ENCODE results near the gene UTP11. TPM values are rescaled to one million over a fixed set of nuclear protein-coding genes. Genes with fewer than 3 reads are reported as not detected.

UTP11 gene
- polyA plus RNA-seq, 1 donor from 2014 or later, result 144 TPM

DNA sequence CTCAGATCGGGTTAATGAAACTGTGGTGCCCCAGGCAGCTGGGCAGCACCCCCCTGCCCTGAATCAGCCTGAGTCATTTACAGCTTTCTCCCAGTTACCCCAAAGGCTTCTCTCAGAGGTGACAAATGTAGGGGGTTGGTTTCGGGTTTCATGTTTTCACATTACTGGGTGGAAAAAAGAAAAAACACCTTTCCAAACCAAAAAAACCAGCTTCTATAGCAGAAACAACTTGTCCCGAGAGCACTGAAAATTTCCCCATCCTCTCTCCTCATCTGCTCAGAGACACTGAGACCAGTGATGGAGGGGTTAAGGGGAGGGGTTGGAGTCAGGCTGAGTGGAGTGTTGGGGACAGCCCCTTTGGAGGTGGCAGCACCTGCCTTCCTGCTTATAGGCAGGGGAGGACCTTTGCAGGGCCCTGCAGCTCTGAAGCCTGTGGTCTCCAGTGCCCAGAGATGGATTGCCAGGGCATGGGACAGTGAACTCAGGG, 15.6 kb downstream of the UTP11 start:
- H3K79me2 ChIP-seq (replicated peaks; ENCODE audit: insufficient read depth, low read length), result no peaks in the 10 kb centered on the region
- no peaks in the 10 kb centered on the region for H3F3A ChIP-seq (ENCODE audit: insufficient read depth, low read length, poor library complexity, severe bottlenecking)
- no peak overlapping the region for H3K4me2 ChIP-seq (ENCODE audit: low read length)
- no peak overlapping the region for H2AFZ ChIP-seq (ENCODE audit: low read depth, low read length)
- H3K9ac ChIP-seq (ENCODE audit: low read length), result no peak overlapping the region
- no peaks in the 10 kb centered on the region for H3K9me2 ChIP-seq (ENCODE audit: insufficient read depth, low read length)
- no peaks in the 10 kb centered on the region for H3K27me3 ChIP-seq (ENCODE audit: insufficient read depth, low read depth, low read length)
- no peaks in the 10 kb centered on the region for H4K20me1 ChIP-seq (ENCODE audit: insufficient read depth)
- TF ChIP-seq EP300 (conservative IDR thresholded peaks at IDR 0.05; ENCODE audit: poor library complexity, severe bottlenecking) (no peak), SMC3 (conservative IDR thresholded peaks at IDR 0.05; ENCODE audit: poor library complexity) (no peak), MXI1 (conservative IDR thresholded peaks at IDR 0.05; ENCODE audit: poor library complexity, severe bottlenecking) (no peak), RAD21 (conservative IDR thresholded peaks at IDR 0.05) (no peak), EZH2 (IDR thresholded peaks at IDR 0.05; ENCODE audit: borderline replicate concordance, insufficient read depth, low read length, poor library complexity, severe bottlenecking) (no peak), POLR2AphosphoS5 (IDR thresholded peaks at IDR 0.05) (no peak), REST (IDR thresholded peaks at IDR 0.05; ENCODE audit: borderline replicate concordance) (no peak), TAF1 (IDR thresholded peaks at IDR 0.05; ENCODE audit: low read depth) (no peak)
- TF ChIP-seq, protein P1, sequence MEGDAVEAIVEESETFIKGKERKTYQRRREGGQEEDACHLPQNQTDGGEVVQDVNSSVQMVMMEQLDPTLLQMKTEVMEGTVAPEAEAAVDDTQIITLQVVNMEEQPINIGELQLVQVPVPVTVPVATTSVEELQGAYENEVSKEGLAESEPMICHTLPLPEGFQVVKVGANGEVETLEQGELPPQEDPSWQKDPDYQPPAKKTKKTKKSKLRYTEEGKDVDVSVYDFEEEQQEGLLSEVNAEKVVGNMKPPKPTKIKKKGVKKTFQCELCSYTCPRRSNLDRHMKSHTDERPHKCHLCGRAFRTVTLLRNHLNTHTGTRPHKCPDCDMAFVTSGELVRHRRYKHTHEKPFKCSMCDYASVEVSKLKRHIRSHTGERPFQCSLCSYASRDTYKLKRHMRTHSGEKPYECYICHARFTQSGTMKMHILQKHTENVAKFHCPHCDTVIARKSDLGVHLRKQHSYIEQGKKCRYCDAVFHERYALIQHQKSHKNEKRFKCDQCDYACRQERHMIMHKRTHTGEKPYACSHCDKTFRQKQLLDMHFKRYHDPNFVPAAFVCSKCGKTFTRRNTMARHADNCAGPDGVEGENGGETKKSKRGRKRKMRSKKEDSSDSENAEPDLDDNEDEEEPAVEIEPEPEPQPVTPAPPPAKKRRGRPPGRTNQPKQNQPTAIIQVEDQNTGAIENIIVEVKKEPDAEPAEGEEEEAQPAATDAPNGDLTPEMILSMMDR (IDR thresholded peaks at IDR 0.05; ENCODE audit: poor library complexity, severe bottlenecking), result no peak
- no peak overlapping the region for H3K27ac ChIP-seq (ENCODE audit: low read length)
- H3K9me3 ChIP-seq (ENCODE audit: low read length), result no peaks in the 10 kb centered on the region
- H3K4me3 ChIP-seq (ENCODE audit: low read length), result no peak overlapping the region
- peaks cover 9% of the 10 kb centered on the region for H3K36me3 ChIP-seq (ENCODE audit: insufficient read depth, low read length)

DNA sequence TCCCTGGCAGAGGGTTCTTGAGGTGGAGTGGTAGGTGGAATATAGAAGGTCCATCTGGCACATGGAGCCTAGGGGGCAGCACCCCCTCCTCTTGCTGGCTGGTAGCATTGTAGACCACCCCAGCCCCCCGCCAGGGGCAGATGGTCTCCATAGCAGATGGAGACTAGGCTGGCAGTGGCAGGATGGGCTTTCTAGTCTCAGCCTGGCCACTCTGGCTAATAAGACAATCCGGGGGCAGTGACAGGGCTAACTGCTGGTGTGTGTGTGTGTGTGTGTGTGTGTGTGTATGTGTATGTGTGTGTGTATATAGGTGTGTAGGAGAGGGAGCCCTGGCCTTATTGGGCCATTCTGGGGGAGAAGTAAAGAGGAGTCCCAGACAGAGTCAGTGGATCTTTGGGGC, 16.1 kb downstream of the UTP11 start:
- Histone ChIP-seq H3K9me2 (ENCODE audit: insufficient read depth, low read length) (no peaks in the 10 kb centered on the region), H3K36me3 (ENCODE audit: insufficient read depth, low read length) (peaks cover 9% of the 10 kb centered on the region), H3K4me3 (ENCODE audit: low read length) (no peak overlapping the region), H4K20me1 (ENCODE audit: insufficient read depth) (no peaks in the 10 kb centered on the region), H2AFZ (ENCODE audit: low read depth, low read length) (no peak overlapping the region), H3K9me3 (ENCODE audit: low read length) (no peaks in the 10 kb centered on the region), H3K9ac (ENCODE audit: low read length) (no peak overlapping the region), H3K4me2 (ENCODE audit: low read length) (no peak overlapping the region), H3K79me2 (replicated peaks; ENCODE audit: insufficient read depth, low read length) (no peaks in the 10 kb centered on the region), H3K27ac (ENCODE audit: low read length) (no peak overlapping the region), H3F3A (ENCODE audit: insufficient read depth, low read length, poor library complexity, severe bottlenecking) (no peaks in the 10 kb centered on the region), H3K27me3 (ENCODE audit: insufficient read depth, low read depth, low read length) (no peaks in the 10 kb centered on the region)
- TF ChIP-seq EP300 (conservative IDR thresholded peaks at IDR 0.05; ENCODE audit: poor library complexity, severe bottlenecking) (no peak), MXI1 (conservative IDR thresholded peaks at IDR 0.05; ENCODE audit: poor library complexity, severe bottlenecking) (no peak), TAF1 (IDR thresholded peaks at IDR 0.05; ENCODE audit: low read depth) (no peak)
- TF ChIP-seq, protein P1 (IDR thresholded peaks at IDR 0.05; ENCODE audit: poor library complexity, severe bottlenecking), result peak; percentile 4
